GM12874 (cell line): ENCODE results near the gene KCNK5.

Experiments used
- CTCF ChIP-seq: IDR thresholded peaks from 2 replicates; pipeline ENCODE4 v1.5.1; 2011; ENCODE audit warnings: low read depth, mild to moderate bottlenecking, control low read depth, low read length, moderate library complexity; ENCODE audit not compliant: insufficient read depth

KCNK5 gene

GRCh38 chr6:39154705-39155104, 74.6 kb downstream of the KCNK5 start:
- no peak for TF ChIP-seq CTCF

GRCh38 chr6:39153766-39154397, 75.4 kb downstream of the KCNK5 start:
- TF ChIP-seq CTCF: no peak

- TF ChIP-seq CTCF: no peak
Measured at GRCh38 chr6:39152262-39152661, 77.0 kb downstream of the KCNK5 start.

GRCh38 chr6:39151211-39151610, 78.1 kb downstream of the KCNK5 start:
- no peak for TF ChIP-seq CTCF

- TF ChIP-seq CTCF: no peak
Measured at GRCh38 chr6:39144481-39145173, 84.6 kb downstream of the KCNK5 start.

- TF ChIP-seq CTCF: no peak
Measured at GRCh38 chr6:39143238-39143930, 85.9 kb downstream of the KCNK5 start.

GRCh38 chr6:39140556-39141167, 88.6 kb downstream of the KCNK5 start:
- TF ChIP-seq CTCF: no peak
